Liver (tissue), 9 donors: ENCODE data around the gene ATP2B1. TPM values are rescaled to one million over a fixed set of nuclear protein-coding genes. Genes with fewer than 3 reads are reported as not detected.

Source experiments
- DNase-seq: peaks from one replicate; pipeline ENCODE4 v3.0.0-alpha.2; 2017; ENCODE audit warnings: low spot score
- H3K27ac ChIP-seq, 2 donors: one replicate each; pipeline ENCODE4 v1.7.0; 2013; ENCODE audit warnings: inconsistent platforms in 2 of 2, low read length in 2 of 2, control low read depth in 1 of 2, low read depth in 1 of 2, mild to moderate bottlenecking in 1 of 2
- H3K27me3 ChIP-seq, 4 donors: one replicate each; pipeline versions ENCODE4 v1.6.1 to v1.7.0; 2013; ENCODE audit warnings: low read length in 3 of 4, inconsistent platforms in 1 of 4, mild to moderate bottlenecking in 1 of 4, moderate library complexity in 1 of 4; ENCODE audit not compliant: control insufficient read depth in 4 of 4, insufficient read depth in 4 of 4
- H3K36me3 ChIP-seq, 4 donors: one replicate each; pipeline versions ENCODE4 v1.6.1 to v1.7.0; 2013; ENCODE audit warnings: low read length in 3 of 4, mild to moderate bottlenecking in 3 of 4, low read depth in 1 of 4, moderate library complexity in 1 of 4; ENCODE audit not compliant: control insufficient read depth in 4 of 4, insufficient read depth in 3 of 4
- H3K4me1 ChIP-seq, 4 donors: one replicate each; pipeline versions ENCODE4 v1.6.1 to v1.7.0; 2013; ENCODE audit warnings: low read length in 3 of 4, mild to moderate bottlenecking in 3 of 4, moderate library complexity in 1 of 4; ENCODE audit not compliant: control insufficient read depth in 4 of 4, insufficient read depth in 4 of 4
- H3K4me3 ChIP-seq, 3 donors: one replicate each; pipeline versions ENCODE4 v1.6.1 to v1.7.0; 2013; ENCODE audit warnings: low read length in 3 of 3, control low read depth in 1 of 3, low read depth in 1 of 3, mild to moderate bottlenecking in 1 of 3
- H3K9ac ChIP-seq, 2 donors: one replicate each; pipeline ENCODE4 v1.7.0; 2013; ENCODE audit warnings: low read length in 2 of 2, mild to moderate bottlenecking in 2 of 2, moderate library complexity in 2 of 2, control low read depth in 1 of 2, low read depth in 1 of 2
- H3K9me3 ChIP-seq, 4 donors: one replicate each; pipeline versions ENCODE4 v1.6.1 to v1.7.0; 2013; ENCODE audit warnings: low read length in 3 of 4; ENCODE audit not compliant: control insufficient read depth in 4 of 4
- EGR1 ChIP-seq, 2 donors: IDR thresholded peaks; 2 replicates each; pipeline ENCODE4 v1.6.1; 2016 to 2018; ENCODE audit warnings: antibody characterized with exemption in 2 of 2, low read depth in 2 of 2
- FOXA2 ChIP-seq: IDR thresholded peaks from 2 replicates; pipeline ENCODE4 v1.6.1; 2016; ENCODE audit warnings: antibody characterized with exemption
- GABPA ChIP-seq, 2 donors: IDR thresholded peaks in 1 of 2; conservative IDR thresholded peaks in 1 of 2; 2 replicates each; pipeline ENCODE4 v1.6.1; 2016; ENCODE audit warnings: antibody characterized with exemption in 2 of 2, mild to moderate bottlenecking in 1 of 2, moderate library complexity in 1 of 2
- HNF4A ChIP-seq, 2 donors: conservative IDR thresholded peaks; 2 replicates each; pipeline ENCODE4 v1.6.1; 2016; ENCODE audit warnings: antibody characterized with exemption in 2 of 2, mild to moderate bottlenecking in 2 of 2
- HNF4G ChIP-seq: IDR thresholded peaks from 2 replicates; pipeline ENCODE4 v1.6.1; 2016; ENCODE audit warnings: antibody characterized with exemption
- JUND ChIP-seq, 2 donors: IDR thresholded peaks; 2 replicates each; pipeline ENCODE4 v1.6.1; 2016; ENCODE audit warnings: antibody characterized with exemption in 2 of 2
- RXRA ChIP-seq, 2 donors: IDR thresholded peaks; 2 replicates each; pipeline ENCODE4 v1.6.1; 2017 to 2018; ENCODE audit warnings: antibody characterized with exemption in 2 of 2, mild to moderate bottlenecking in 1 of 2
- SP1 ChIP-seq: IDR thresholded peaks from 2 replicates; pipeline ENCODE4 v1.6.1; 2018; ENCODE audit warnings: antibody characterized with exemption, mild to moderate bottlenecking
- TAF1 ChIP-seq: conservative IDR thresholded peaks from 2 replicates; pipeline ENCODE4 v1.6.1; 2016; ENCODE audit warnings: antibody characterized with exemption, mild to moderate bottlenecking
- WGBS: extraction: QIAGEN DNeasy Blood & Tissue Kit; methylation state at CpG from one replicate; pipeline ENCODE4 v1.1.7; 2013; 5-methylcytosine and 5-hydroxymethylcytosine counted together
- polyA plus RNA-seq, 2 donors: library from polyadenylated mRNA; stranded (reverse) in 1 of 2; unstranded in 1 of 2; fragments of 200-250 nt in 1 of 2; fragments of >200 nt in 1 of 2; fragmentation: Nextera tagmentation in 1 of 2; extraction: Ambion mirVana in 1 of 2; gene quantifications; one replicate each; pipeline versions ENCODE4 v1.2.1 to v1.2.3, GENCODE V29; 2013 to 2015
- total RNA-seq, 2 donors: library from RNA; depleted of rRNA; stranded (reverse); fragments of >200 nt; gene quantifications; one replicate each; pipeline ENCODE4 v1.2.3, GENCODE V29; 2014
- TF ChIP-seq, protein P1 (sequence below): IDR thresholded peaks from 2 replicates; pipeline ENCODE4 v1.6.1; 2016; ENCODE audit warnings: antibody characterized with exemption
- TF ChIP-seq, protein P2 (sequence below): IDR thresholded peaks from 2 replicates; pipeline ENCODE4 v1.6.1; 2016; ENCODE audit warnings: antibody characterized with exemption
- TF ChIP-seq, protein P3 (sequence below): IDR thresholded peaks from 2 replicates; pipeline ENCODE4 v1.6.1; 2016; ENCODE audit warnings: antibody characterized with exemption
- TF ChIP-seq, protein P4 (sequence below): fragments of 150-350 bp; IDR thresholded peaks from 2 replicates; pipeline ENCODE4 v1.5.1; 2017; ENCODE audit warnings: improper control_type of control experiment, low read depth, low read length; ENCODE audit not compliant: missing input control
- donor health status: healthy.
- donor health status: healthy.
- donor health status: healthy.
- donor health status: healthy.
- donor health status: healthy.

Gene ATP2B1
- total and polyA plus RNA-seq, 4 donors = 7.3 to 41.1 (median 22.8) TPM

DNA sequence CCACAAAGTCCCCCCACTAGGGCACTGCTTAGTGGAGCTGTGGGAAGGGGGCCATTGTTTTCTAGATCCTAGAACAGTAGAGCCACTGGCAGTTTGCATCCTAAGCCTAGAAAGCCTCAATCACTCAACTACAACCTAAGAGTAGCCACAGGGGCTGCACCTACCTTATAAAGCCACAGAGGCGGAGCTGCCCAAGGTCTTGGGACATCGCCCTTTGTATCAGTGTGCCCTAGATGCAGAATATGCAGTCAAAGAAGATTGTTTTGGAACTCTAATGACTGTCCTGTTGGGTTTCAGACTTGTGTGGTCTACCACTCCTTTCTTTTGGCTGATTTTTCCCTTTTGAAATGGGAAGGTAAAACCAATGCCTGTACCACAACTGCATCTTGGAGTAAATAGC is 59.5 kb downstream of the ATP2B1 start:
- Histone ChIP-seq H3K9me3 (no peaks in the 10 kb centered on the region), H3K9ac (no peak overlapping the region), H3K27me3 (no peaks in the 10 kb centered on the region), H3K4me3 (no peak overlapping the region), H3K27ac (no peak overlapping the region), H3K36me3 (peaks cover 0 to 3% (median 0%) of the 10 kb centered on the region in 4 donors), H3K4me1 (peaks cover 0 to 4% (median 0%) of the 10 kb centered on the region in 4 donors)
- no peak for DNase-seq
- no peak for TF ChIP-seq TAF1
- 98% methylated on average over 2 of the region's 2 CpGs for WGBS

DNA sequence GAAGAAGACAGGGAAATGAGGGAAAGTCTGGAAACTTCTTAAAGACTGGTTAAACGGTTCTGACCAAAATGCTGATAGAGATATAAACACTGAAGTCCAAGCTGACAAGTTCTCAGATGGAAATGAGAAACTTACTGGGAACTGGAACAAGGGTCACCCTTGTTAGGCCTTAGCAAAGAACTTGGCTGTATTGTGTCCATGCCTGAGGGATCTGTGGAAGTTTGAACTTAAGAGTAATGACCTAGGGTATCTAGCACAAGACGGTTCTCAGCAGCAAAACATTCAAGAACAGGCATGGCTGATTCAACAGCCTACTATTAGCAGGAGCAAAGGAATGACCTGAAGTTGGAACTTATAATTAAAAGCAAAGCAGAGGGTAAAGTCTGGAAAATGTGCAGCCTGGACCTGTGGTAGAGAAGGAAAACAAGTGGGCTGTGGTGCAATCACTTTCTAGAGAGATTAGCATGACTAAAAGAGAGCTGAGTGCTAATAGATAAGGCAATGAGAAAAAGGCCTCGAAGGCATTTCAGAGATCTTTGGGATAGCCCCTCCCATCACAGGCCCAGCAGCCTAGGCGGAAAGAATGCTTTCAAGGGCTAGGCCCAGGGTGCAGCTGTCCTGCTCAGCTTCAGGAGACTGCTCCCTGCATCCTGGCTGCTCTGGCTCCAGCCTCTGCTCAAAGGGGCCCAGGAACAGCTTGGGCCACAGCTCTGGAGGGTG is 60.3 kb downstream of the ATP2B1 start:
- Histone ChIP-seq H3K27ac (no peak overlapping the region), H3K9ac (no peak overlapping the region), H3K9me3 (no peaks in the 10 kb centered on the region), H3K4me3 (no peak overlapping the region), H3K36me3 (peaks cover 0 to 3% (median 0%) of the 10 kb centered on the region in 4 donors), H3K27me3 (no peaks in the 10 kb centered on the region), H3K4me1 (peaks cover 0 to 4% (median 0%) of the 10 kb centered on the region in 4 donors)
- no peak for DNase-seq
- no peak for TF ChIP-seq TAF1
- TF ChIP-seq HNF4G = no peak
- peak; percentile 22 to 71 for TF ChIP-seq HNF4A (conservative IDR thresholded peaks at IDR 0.05)
- TF ChIP-seq FOXA2 = no peak
- TF ChIP-seq RXRA (IDR thresholded peaks at IDR 0.05) = peak; percentile 29 to 38
- 64% methylated on average over 4 of the region's 4 CpGs for WGBS

DNA sequence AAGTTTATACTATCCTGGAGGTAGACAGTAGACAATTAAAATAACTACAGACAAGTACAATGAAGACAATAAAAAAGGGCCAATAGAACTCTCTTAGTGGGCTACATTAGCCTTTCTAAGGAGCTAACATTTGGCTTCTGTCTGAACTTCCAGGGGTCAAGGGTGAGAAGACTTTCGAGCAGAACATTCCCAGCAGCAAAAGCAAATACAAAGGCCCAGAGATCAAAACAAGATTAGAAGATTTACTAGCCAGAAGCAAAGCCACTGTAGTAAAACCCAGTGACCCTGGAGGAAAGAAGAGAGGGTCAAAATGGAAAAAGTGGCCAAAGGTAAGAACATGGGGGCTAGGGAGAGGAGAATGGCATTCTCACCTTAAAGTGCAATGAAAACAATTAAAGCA is 63.2 kb downstream of the ATP2B1 start:
- Histone ChIP-seq H3K9ac (no peak overlapping the region), H3K36me3 (peaks cover 0 to 3% (median under 1%) of the 10 kb centered on the region in 4 donors), H3K4me1 (peaks cover 0 to 4% (median 0%) of the 10 kb centered on the region in 4 donors), H3K9me3 (no peaks in the 10 kb centered on the region), H3K27me3 (no peaks in the 10 kb centered on the region), H3K4me3 (no peak overlapping the region), H3K27ac (no peak overlapping the region)
- DNase-seq = no peak
- 23% methylated on average over 1 of the region's 1 CpG for WGBS
- TF ChIP-seq HNF4G = no peak
- peak; percentile 9 to 11 for TF ChIP-seq RXRA (IDR thresholded peaks at IDR 0.05)

DNA sequence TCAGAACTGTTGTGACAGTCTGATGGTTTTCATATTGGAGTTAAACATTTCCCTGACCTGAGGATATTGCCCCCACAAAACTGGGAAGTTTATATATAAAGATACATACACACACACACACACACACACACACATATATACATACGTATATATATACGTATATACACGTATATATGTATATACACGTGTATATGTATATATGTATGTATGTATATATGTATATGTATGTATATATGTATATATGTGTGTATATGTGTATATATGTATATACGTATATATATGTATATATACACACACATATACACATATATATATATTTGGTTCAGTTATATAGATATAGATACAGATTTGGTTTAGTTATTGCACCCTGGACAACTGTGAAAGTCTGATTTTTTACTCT is 65.7 kb downstream of the ATP2B1 start:
- TF ChIP-seq EGR1 (IDR thresholded peaks at IDR 0.05; ENCODE audit: low read depth in 2 of 2) (no peak), HNF4G (no peak), TAF1 (no peak), HNF4A (conservative IDR thresholded peaks at IDR 0.05) (no peak)
- TF ChIP-seq, protein P1, sequence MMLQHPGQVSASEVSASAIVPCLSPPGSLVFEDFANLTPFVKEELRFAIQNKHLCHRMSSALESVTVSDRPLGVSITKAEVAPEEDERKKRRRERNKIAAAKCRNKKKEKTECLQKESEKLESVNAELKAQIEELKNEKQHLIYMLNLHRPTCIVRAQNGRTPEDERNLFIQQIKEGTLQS = no peak
- H3K9me3 ChIP-seq = no peaks in the 10 kb centered on the region
- no peaks in the 10 kb centered on the region for H3K27me3 ChIP-seq
- no peak overlapping the region for H3K9ac ChIP-seq
- WGBS = 82% methylated on average over 5 of the region's 5 CpGs
- DNase-seq = no peak
- no peak overlapping the region for H3K4me3 ChIP-seq
- peaks cover 0 to 4% (median 0%) of the 10 kb centered on the region in 4 donors for H3K4me1 ChIP-seq
- peaks cover 0 to 2% (median 0%) of the 10 kb centered on the region in 4 donors for H3K36me3 ChIP-seq
- no peak overlapping the region for H3K27ac ChIP-seq

DNA sequence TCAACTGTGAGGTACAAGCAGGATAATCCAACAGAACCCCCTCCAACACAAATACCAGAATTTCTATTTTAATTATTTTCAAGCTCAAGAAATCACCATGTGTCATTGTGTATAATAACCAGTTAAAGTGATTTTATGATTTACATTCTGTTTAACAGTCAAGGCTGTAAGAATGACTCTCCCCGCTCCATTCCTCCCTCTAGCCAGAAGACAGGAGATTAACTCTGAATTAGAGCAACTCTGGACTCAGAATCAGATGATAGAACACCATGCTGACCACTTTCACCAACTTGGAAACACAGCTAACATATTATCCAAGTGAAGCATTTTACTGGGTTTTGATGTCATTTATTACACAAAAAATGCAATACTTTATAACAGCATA is 71.9 kb downstream of the ATP2B1 start:
- DNase-seq = no peak
- H3K27me3 ChIP-seq = no peaks in the 10 kb centered on the region
- WGBS = 91% methylated on average over 1 of the region's 1 CpG
- H3K27ac ChIP-seq = no peak overlapping the region
- H3K9me3 ChIP-seq = no peaks in the 10 kb centered on the region
- no peak overlapping the region for H3K9ac ChIP-seq
- TF ChIP-seq SP1 (no peak), TAF1 (no peak), HNF4G (no peak), GABPA (IDR thresholded peaks at IDR 0.05 in 1 of 2, conservative IDR thresholded peaks at IDR 0.05 in 1 of 2) (no peak), EGR1 (IDR thresholded peaks at IDR 0.05; ENCODE audit: low read depth in 2 of 2) (no peak), JUND (IDR thresholded peaks at IDR 0.05) (no peak)
- TF ChIP-seq, protein P2, sequence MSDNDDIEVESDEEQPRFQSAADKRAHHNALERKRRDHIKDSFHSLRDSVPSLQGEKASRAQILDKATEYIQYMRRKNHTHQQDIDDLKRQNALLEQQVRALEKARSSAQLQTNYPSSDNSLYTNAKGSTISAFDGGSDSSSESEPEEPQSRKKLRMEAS = no peak
- TF ChIP-seq, protein P3, sequence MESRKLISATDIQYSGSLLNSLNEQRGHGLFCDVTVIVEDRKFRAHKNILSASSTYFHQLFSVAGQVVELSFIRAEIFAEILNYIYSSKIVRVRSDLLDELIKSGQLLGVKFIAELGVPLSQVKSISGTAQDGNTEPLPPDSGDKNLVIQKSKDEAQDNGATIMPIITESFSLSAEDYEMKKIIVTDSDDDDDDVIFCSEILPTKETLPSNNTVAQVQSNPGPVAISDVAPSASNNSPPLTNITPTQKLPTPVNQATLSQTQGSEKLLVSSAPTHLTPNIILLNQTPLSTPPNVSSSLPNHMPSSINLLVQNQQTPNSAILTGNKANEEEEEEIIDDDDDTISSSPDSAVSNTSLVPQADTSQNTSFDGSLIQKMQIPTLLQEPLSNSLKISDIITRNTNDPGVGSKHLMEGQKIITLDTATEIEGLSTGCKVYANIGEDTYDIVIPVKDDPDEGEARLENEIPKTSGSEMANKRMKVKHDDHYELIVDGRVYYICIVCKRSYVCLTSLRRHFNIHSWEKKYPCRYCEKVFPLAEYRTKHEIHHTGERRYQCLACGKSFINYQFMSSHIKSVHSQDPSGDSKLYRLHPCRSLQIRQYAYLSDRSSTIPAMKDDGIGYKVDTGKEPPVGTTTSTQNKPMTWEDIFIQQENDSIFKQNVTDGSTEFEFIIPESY = no peak
- TF ChIP-seq, protein P4, sequence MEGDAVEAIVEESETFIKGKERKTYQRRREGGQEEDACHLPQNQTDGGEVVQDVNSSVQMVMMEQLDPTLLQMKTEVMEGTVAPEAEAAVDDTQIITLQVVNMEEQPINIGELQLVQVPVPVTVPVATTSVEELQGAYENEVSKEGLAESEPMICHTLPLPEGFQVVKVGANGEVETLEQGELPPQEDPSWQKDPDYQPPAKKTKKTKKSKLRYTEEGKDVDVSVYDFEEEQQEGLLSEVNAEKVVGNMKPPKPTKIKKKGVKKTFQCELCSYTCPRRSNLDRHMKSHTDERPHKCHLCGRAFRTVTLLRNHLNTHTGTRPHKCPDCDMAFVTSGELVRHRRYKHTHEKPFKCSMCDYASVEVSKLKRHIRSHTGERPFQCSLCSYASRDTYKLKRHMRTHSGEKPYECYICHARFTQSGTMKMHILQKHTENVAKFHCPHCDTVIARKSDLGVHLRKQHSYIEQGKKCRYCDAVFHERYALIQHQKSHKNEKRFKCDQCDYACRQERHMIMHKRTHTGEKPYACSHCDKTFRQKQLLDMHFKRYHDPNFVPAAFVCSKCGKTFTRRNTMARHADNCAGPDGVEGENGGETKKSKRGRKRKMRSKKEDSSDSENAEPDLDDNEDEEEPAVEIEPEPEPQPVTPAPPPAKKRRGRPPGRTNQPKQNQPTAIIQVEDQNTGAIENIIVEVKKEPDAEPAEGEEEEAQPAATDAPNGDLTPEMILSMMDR = no peak
- peaks cover 0 to 7% (median 2%) of the 10 kb centered on the region in 4 donors for H3K36me3 ChIP-seq
- H3K4me1 ChIP-seq = peaks cover 0 to 2% (median 0%) of the 10 kb centered on the region in 4 donors
- no peak overlapping the region for H3K4me3 ChIP-seq
